GM21528 (cell line): ENCODE data around the gene CACNA1B.
"Not testable (repeated sequence)": the region's sequence is repeated elsewhere in the genome, so short reads cannot be mapped to it uniquely, and the experiment has no call there.

Experiments
- ATAC-seq: cut with Tn5 transposase; IDR thresholded peaks from one replicate; pipeline ENCODE4 v1.9.1; 2021; ENCODE audit warnings: mild to moderate bottlenecking, moderate library complexity; ENCODE audit not compliant: unreplicated experiment, low FRiP score

The CACNA1B gene

GRCh38 chr9:138105561-138106505 lies 228.3 kb downstream of the CACNA1B start:
- ATAC-seq, result no peak

GRCh38 chr9:138107039-138107438 lies 229.5 kb downstream of the CACNA1B start:
- ATAC-seq, result not testable (repeated sequence)

GRCh38 chr9:138111607-138112006 lies 234.0 kb downstream of the CACNA1B start:
- no peak for ATAC-seq

- ATAC-seq, result no peak
Measured at GRCh38 chr9:138112090-138112748, 234.6 kb downstream of the CACNA1B start.

- no peak for ATAC-seq
Measured at GRCh38 chr9:138112791-138113600, 235.4 kb downstream of the CACNA1B start.

GRCh38 chr9:138113701-138114325 lies 236.2 kb downstream of the CACNA1B start:
- ATAC-seq, result not testable (repeated sequence)

- no peak for ATAC-seq
Measured at GRCh38 chr9:138114501-138115245, 237.1 kb downstream of the CACNA1B start.

- no peak for ATAC-seq
Measured at GRCh38 chr9:138115506-138115905, 237.9 kb downstream of the CACNA1B start.

- ATAC-seq, result no peak
Measured at GRCh38 chr9:138116521-138116920, 238.9 kb downstream of the CACNA1B start.

- no peak for ATAC-seq
Measured at GRCh38 chr9:138117101-138117750, 239.6 kb downstream of the CACNA1B start.

- ATAC-seq, result no peak
Measured at GRCh38 chr9:138117836-138118235, 240.3 kb downstream of the CACNA1B start.

GRCh38 chr9:138118601-138119071 lies 241.1 kb downstream of the CACNA1B start:
- no peak for ATAC-seq

GRCh38 chr9:138119202-138120027 lies 241.8 kb downstream of the CACNA1B start:
- no peak for ATAC-seq

- no peak for ATAC-seq
Measured at GRCh38 chr9:138120072-138120471, 242.5 kb downstream of the CACNA1B start.

GRCh38 chr9:138120511-138121437 lies 243.2 kb downstream of the CACNA1B start:
- ATAC-seq, result no peak

GRCh38 chr9:138121438-138122050 lies 244.0 kb downstream of the CACNA1B start:
- no peak for ATAC-seq

- no peak for ATAC-seq
Measured at GRCh38 chr9:138122201-138122600, 244.6 kb downstream of the CACNA1B start.
